H9 (cell line): ENCODE measurements around the gene HSH2D. TPM values are rescaled to one million over a fixed set of nuclear protein-coding genes. Genes with fewer than 3 reads are reported as not detected.

Experiments used
- DNase-seq: peaks from one replicate; pipeline ENCODE4 v3.0.0-alpha.2; 2017
- H2AFZ ChIP-seq: one replicate; pipeline ENCODE4 v1.6.1; 2013; ENCODE audit warnings: mild to moderate bottlenecking, low read length, control low read depth, moderate library complexity
- H2AK5ac ChIP-seq: 2 replicates; pipeline ENCODE4 v1.6.1; 2013; ENCODE audit warnings: low read length, control low read depth, mixed read lengths; ENCODE audit not compliant: insufficient read length
- H2BK120ac ChIP-seq: one replicate; pipeline ENCODE4 v1.6.1; 2013; ENCODE audit warnings: low read depth, mild to moderate bottlenecking, low read length, control low read depth, inconsistent platforms; ENCODE audit not compliant: poor library complexity, severe bottlenecking
- H2BK12ac ChIP-seq: 2 replicates; pipeline ENCODE4 v1.6.1; 2013; ENCODE audit warnings: low read length, control low read depth, mixed read lengths, low read depth; ENCODE audit not compliant: insufficient read length
- H2BK15ac ChIP-seq: 2 replicates; pipeline ENCODE4 v1.6.1; 2013; ENCODE audit warnings: low read depth, low read length, control low read depth
- H2BK20ac ChIP-seq: one replicate; pipeline ENCODE4 v1.6.1; 2013; ENCODE audit warnings: low read depth, mild to moderate bottlenecking, low read length, control low read depth, inconsistent platforms; ENCODE audit not compliant: poor library complexity, severe bottlenecking
- H2BK5ac ChIP-seq: 2 replicates; pipeline ENCODE4 v1.6.1; 2013; ENCODE audit warnings: low read length, control low read depth, mixed read lengths; ENCODE audit not compliant: insufficient read length
- H3K14ac ChIP-seq: 2 replicates; pipeline ENCODE4 v1.6.1; 2013; ENCODE audit warnings: low read length, control low read depth; ENCODE audit not compliant: insufficient read depth
- H3K18ac ChIP-seq: 2 replicates; pipeline ENCODE4 v1.6.1; 2013; ENCODE audit warnings: low read depth, mild to moderate bottlenecking, mixed read lengths, low read length, control low read depth; ENCODE audit not compliant: insufficient read length
- H3K23ac ChIP-seq: 2 replicates; pipeline ENCODE4 v1.6.1; 2013; ENCODE audit warnings: low read length, control low read depth, mixed read lengths, low read depth; ENCODE audit not compliant: insufficient read length
- H3K23me2 ChIP-seq: 2 replicates; pipeline ENCODE4 v1.6.1; 2013; ENCODE audit warnings: low read depth, mild to moderate bottlenecking, mixed read lengths, low read length, control low read depth; ENCODE audit not compliant: insufficient read length, poor library complexity, severe bottlenecking
- H3K27ac ChIP-seq: 2 replicates; pipeline ENCODE4 v1.5.1; 2013; ENCODE audit warnings: low read length, control low read depth, mixed read lengths, low read depth; ENCODE audit not compliant: insufficient read length
- H3K27me3 ChIP-seq: 2 replicates; pipeline ENCODE4 v1.6.1; 2013; ENCODE audit warnings: low read length, control low read depth, inconsistent platforms; ENCODE audit not compliant: insufficient read depth
- H3K4ac ChIP-seq: 2 replicates; pipeline ENCODE4 v1.6.1; 2013; ENCODE audit warnings: low read depth, mild to moderate bottlenecking, control low read depth, inconsistent platforms, low read length, moderate library complexity
- H3K4me1 ChIP-seq: 2 replicates; pipeline ENCODE4 v1.6.1; 2013; ENCODE audit warnings: low read length, control low read depth, inconsistent platforms; ENCODE audit not compliant: insufficient read depth
- H3K4me2 ChIP-seq: 2 replicates; pipeline ENCODE4 v1.6.1; 2013; ENCODE audit warnings: low read length, control low read depth, mixed read lengths; ENCODE audit not compliant: insufficient read length, insufficient read depth
- H3K56ac ChIP-seq: 2 replicates; pipeline ENCODE4 v1.6.1; 2013; ENCODE audit warnings: low read depth, mild to moderate bottlenecking, mixed read lengths, low read length, control low read depth; ENCODE audit not compliant: insufficient read length
- H3K79me1 ChIP-seq: 2 replicates; pipeline ENCODE4 v1.6.1; 2013; ENCODE audit warnings: low read depth, mild to moderate bottlenecking, moderate library complexity, low read length, control low read depth, inconsistent platforms; ENCODE audit not compliant: insufficient read depth, poor library complexity, severe bottlenecking
- H3K79me2 ChIP-seq: 2 replicates; pipeline ENCODE4 v1.6.1; 2013; ENCODE audit warnings: low read length, control low read depth, inconsistent platforms; ENCODE audit not compliant: insufficient read depth
- H3K9ac ChIP-seq: 2 replicates; pipeline ENCODE4 v1.6.1; 2013; ENCODE audit warnings: low read length, control low read depth, mixed read lengths; ENCODE audit not compliant: insufficient read length; ENCODE audit errors: extremely low read depth
- H3K9me3 ChIP-seq: one replicate; pipeline ENCODE4 v1.6.1; 2013; ENCODE audit warnings: low read depth, low read length, inconsistent platforms; ENCODE audit not compliant: control insufficient read depth
- H3T11ph ChIP-seq: one replicate; pipeline ENCODE4 v1.6.1; 2013; ENCODE audit warnings: mild to moderate bottlenecking, low read length, control low read depth, inconsistent platforms
- H4K20me1 ChIP-seq: one replicate; pipeline ENCODE4 v1.6.1; 2013; ENCODE audit not compliant: control insufficient read depth, insufficient read length, insufficient read depth
- H4K5ac ChIP-seq: 2 replicates; pipeline ENCODE4 v1.6.1; 2013; ENCODE audit warnings: low read depth, mild to moderate bottlenecking, mixed read lengths, low read length, control low read depth; ENCODE audit not compliant: insufficient read length
- H4K8ac ChIP-seq: replicated peaks from 2 replicates; pipeline ENCODE4 v1.6.1; 2013; ENCODE audit warnings: low read length, control low read depth, mixed read lengths, low read depth; ENCODE audit not compliant: insufficient read length
- H4K91ac ChIP-seq: 2 replicates; pipeline ENCODE4 v1.6.1; 2013; ENCODE audit warnings: low read depth, mild to moderate bottlenecking, moderate library complexity, mixed read lengths, low read length, control low read depth; ENCODE audit not compliant: insufficient read length
- H3K27ac Mint-ChIP-seq, 3 experiments: 2 replicates in 2 of 3; 3 replicates in 1 of 3; pipeline ENCODE4 v1.8.0; 2020 to 2021; ENCODE audit warnings: mixed read lengths in 3 of 3, mild to moderate bottlenecking in 1 of 3, moderate library complexity in 1 of 3
- H3K27me3 Mint-ChIP-seq: 2 replicates; pipeline ENCODE4 v1.8.0; 2021; ENCODE audit warnings: low read depth, mild to moderate bottlenecking, moderate library complexity, mixed read lengths
- H3K36me3 Mint-ChIP-seq, 3 experiments: 2 replicates in 2 of 3; 3 replicates in 1 of 3; pipeline ENCODE4 v1.8.0; 2020 to 2021; ENCODE audit warnings: low read depth in 3 of 3, mixed read lengths in 3 of 3; ENCODE audit not compliant: insufficient read depth in 1 of 3
- H3K4me1 Mint-ChIP-seq, 2 experiments: 2 replicates each; pipeline ENCODE4 v1.8.0; 2020; ENCODE audit warnings: mixed read lengths in 2 of 2
- H3K4me3 Mint-ChIP-seq, 2 experiments: 2 replicates in 1 of 2; 3 replicates in 1 of 2; pipeline ENCODE4 v1.8.0; 2020 to 2021; ENCODE audit warnings: mild to moderate bottlenecking in 2 of 2, mixed read lengths in 2 of 2, moderate library complexity in 1 of 2
- H3K9me3 Mint-ChIP-seq, 2 experiments: 2 replicates in 1 of 2; 3 replicates in 1 of 2; pipeline ENCODE4 v1.8.0; 2020; ENCODE audit warnings: mild to moderate bottlenecking in 2 of 2, mixed read lengths in 2 of 2, moderate library complexity in 1 of 2
- WGBS: extraction: QIAGEN DNeasy Blood & Tissue Kit; methylation state at CpG from one replicate; pipeline ENCODE4 v1.1.7; 2013; ENCODE audit warnings: missing lambda C conversion rate, low lambda C conversion rate, mixed read lengths; ENCODE audit not compliant: insufficient read length; ENCODE audit errors: extremely low coverage; 5-methylcytosine and 5-hydroxymethylcytosine counted together
- total RNA-seq: library from RNA; stranded (reverse); gene quantifications from 2 replicates; pipeline ENCODE4 v1.2.1, GENCODE V29; 2021
- TF ChIP-seq, protein P1 (sequence below): fragments of 200-600 bp; sonication (generic); conservative IDR thresholded peaks from 3 replicates; pipeline ENCODE4 v1.8.0; 2021; ENCODE audit warnings: antibody characterized with exemption, mild to moderate bottlenecking

HSH2D gene
- total RNA-seq, 1 experiment from 2014 or later: 2.3 TPM

GRCh38 chr19:16154557-16154956 lies 11.1 kb downstream of the HSH2D start:
- no peaks in the 10 kb centered on the region; a peak in 1 of 5 replicates for H3K9me3 Mint-ChIP-seq
- no peak overlapping the region for H2BK12ac ChIP-seq
- no peak overlapping the region for H3K27ac ChIP-seq
- no peak for DNase-seq
- no peaks in the 10 kb centered on the region for H3K4me1 Mint-ChIP-seq
- H4K20me1 ChIP-seq: no peaks in the 10 kb centered on the region
- no peaks in the 10 kb centered on the region for H3K79me2 ChIP-seq
- peaks cover 0 to 2% (median 0%) of the 10 kb centered on the region in 3 experiments; a peak in 1 of 7 replicates for H3K36me3 Mint-ChIP-seq
- no peak overlapping the region for H2BK20ac ChIP-seq
- H4K5ac ChIP-seq: no peak overlapping the region
- no peak overlapping the region for H3K14ac ChIP-seq
- H2BK120ac ChIP-seq: no peak overlapping the region
- no peaks in the 10 kb centered on the region for H3K4me1 ChIP-seq
- H2BK5ac ChIP-seq: no peak overlapping the region
- no peak overlapping the region for H3K4ac ChIP-seq
- H3K4me2 ChIP-seq: no peak overlapping the region
- H3K9ac ChIP-seq: no peak overlapping the region
- H3K4me3 Mint-ChIP-seq: no peak overlapping the region
- TF ChIP-seq, protein P1, sequence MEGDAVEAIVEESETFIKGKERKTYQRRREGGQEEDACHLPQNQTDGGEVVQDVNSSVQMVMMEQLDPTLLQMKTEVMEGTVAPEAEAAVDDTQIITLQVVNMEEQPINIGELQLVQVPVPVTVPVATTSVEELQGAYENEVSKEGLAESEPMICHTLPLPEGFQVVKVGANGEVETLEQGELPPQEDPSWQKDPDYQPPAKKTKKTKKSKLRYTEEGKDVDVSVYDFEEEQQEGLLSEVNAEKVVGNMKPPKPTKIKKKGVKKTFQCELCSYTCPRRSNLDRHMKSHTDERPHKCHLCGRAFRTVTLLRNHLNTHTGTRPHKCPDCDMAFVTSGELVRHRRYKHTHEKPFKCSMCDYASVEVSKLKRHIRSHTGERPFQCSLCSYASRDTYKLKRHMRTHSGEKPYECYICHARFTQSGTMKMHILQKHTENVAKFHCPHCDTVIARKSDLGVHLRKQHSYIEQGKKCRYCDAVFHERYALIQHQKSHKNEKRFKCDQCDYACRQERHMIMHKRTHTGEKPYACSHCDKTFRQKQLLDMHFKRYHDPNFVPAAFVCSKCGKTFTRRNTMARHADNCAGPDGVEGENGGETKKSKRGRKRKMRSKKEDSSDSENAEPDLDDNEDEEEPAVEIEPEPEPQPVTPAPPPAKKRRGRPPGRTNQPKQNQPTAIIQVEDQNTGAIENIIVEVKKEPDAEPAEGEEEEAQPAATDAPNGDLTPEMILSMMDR: no peak
- no CpG with 5 or more reads among the region's 8 CpGs for WGBS
- no peak overlapping the region for H3K18ac ChIP-seq
- H3K56ac ChIP-seq: no peak overlapping the region
- H3T11ph ChIP-seq: no peak overlapping the region
- no peak overlapping the region for H2BK15ac ChIP-seq
- H2AK5ac ChIP-seq: no peak overlapping the region
- H3K27ac Mint-ChIP-seq: no peak overlapping the region
- H4K91ac ChIP-seq: no peak overlapping the region
- H2AFZ ChIP-seq: no peak overlapping the region
- H3K79me1 ChIP-seq: no peaks in the 10 kb centered on the region
- peaks cover 1% of the 10 kb centered on the region; the same call in 1 of the 2 replicates for H3K27me3 Mint-ChIP-seq
- no peak overlapping the region for H4K8ac ChIP-seq
- H3K9me3 ChIP-seq: no peaks in the 10 kb centered on the region
- no peaks in the 10 kb centered on the region for H3K23me2 ChIP-seq
- H3K27me3 ChIP-seq: no peaks in the 10 kb centered on the region
- no peak overlapping the region for H3K23ac ChIP-seq
